Raji (cell line): ENCODE data around the gene RNF112.

Experiments used
- POLR2A ChIP-seq: IDR thresholded peaks from 2 replicates; pipeline ENCODE4 v1.6.1; 2011; ENCODE audit warnings: low read depth, low read length, control low read depth; ENCODE audit not compliant: insufficient read depth

Gene RNF112

DNA sequence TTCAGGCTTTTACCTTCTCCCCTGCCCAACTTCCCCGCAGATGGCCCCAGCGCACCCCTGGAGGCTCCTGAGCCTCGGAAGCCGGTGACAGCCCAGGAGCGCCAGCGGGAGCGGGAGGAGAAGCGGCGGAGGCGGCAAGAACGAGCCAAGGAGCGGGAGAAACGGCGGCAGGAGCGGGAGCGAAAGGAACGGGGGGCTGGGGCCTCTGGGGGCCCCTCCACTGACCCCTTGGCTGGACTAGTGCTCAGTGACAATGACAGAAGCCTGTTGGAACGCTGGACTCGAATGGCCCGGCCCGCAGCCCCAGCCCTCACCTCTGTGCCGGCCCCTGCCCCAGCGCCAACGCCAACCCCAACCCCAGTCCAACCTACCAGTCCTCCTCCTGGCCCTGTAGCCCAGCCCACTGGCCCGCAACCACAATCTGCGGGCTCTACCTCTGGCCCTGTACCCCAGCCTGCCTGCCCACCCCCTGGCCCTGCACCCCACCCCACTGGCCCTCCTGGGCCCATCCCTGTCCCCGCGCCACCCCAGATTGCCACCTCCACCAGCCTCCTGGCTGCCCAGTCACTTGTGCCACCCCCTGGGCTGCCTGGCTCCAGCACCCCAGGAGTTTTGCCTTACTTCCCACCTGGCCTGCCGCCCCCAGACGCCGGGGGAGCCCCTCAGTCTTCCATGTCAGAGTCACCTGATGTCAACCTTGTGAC lies 29.1 kb upstream of the RNF112 start:
- TF ChIP-seq POLR2A = no peak

DNA sequence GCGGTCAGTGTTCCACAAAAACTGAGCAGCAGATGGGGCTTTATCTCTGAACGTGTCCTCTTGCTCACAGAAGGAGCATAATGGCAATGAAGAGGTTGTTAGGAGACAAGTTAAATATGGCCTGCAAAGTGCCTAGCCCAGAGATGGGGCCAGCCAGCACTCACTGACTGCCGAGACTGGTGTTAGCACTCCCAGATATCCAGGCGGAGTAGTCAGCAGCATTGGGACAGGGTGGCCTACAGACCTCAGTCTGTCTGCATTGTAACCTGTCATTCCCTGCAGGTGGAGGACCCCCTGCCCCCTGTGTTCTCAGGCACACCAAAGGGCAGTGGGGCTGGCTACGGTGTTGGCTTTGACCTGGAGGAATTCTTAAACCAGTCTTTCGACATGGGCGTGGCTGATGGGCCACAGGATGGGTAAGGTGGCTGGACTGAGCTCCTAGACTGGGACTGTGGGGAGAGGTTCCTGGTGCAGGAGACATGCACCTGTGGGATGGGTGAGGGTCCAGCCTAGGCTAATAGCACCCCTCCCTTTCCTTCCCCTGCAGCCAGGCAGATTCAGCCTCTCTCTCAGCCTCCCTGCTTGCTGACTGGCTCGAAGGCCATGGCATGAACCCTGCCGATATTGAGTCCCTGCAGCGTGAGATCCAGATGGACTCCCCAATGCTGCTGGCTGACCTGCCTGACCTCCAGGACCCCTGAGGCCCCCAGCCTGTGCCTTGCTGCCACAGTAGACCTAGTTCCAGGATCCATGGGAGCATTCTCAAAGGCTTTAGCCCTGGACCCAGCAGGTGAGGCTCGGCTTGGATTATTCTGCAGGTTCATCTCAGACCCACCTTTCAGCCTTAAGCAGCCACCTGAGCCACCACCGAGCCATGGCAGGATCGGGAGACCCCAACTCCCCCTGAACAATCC lies 28.2 kb upstream of the RNF112 start:
- no peak for TF ChIP-seq POLR2A

DNA sequence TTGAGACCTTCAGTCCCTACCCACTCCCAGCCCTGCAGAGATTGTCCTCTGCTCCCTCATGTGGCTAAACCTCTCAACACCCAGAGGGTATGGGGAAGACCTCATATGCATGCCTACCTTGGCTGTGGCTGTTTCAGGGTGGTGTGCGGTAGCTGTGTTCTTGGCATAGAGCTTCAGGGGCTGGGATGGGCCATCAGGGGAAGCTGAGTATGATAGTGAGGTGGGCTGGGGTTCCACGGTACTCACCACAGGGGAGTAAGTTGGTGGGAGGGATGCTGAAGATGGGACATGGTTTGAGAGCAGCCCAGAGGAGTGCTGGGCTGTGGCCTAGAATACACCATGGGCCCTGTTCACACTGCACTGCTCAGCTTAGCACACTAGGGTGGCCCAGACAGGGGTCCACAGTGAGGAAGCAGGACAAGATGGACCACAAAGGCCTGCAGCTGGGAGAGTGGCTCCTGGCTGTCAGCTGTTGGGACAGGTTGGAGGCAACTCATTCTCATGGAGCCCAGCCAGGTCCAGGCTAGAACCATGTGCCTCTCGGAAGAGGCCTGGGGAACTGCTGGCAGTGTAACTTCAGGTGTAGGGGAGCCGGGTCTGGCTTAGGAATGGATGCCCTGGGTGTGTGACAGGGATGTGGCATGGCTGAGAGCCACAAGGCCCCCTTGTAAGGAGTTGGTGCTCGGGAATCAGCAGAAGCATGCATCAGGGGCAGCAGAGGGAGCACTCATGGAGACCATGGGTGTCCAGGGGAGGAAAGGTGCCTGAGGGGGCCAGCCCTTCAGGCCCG lies 27.2 kb upstream of the RNF112 start:
- TF ChIP-seq POLR2A = no peak

DNA sequence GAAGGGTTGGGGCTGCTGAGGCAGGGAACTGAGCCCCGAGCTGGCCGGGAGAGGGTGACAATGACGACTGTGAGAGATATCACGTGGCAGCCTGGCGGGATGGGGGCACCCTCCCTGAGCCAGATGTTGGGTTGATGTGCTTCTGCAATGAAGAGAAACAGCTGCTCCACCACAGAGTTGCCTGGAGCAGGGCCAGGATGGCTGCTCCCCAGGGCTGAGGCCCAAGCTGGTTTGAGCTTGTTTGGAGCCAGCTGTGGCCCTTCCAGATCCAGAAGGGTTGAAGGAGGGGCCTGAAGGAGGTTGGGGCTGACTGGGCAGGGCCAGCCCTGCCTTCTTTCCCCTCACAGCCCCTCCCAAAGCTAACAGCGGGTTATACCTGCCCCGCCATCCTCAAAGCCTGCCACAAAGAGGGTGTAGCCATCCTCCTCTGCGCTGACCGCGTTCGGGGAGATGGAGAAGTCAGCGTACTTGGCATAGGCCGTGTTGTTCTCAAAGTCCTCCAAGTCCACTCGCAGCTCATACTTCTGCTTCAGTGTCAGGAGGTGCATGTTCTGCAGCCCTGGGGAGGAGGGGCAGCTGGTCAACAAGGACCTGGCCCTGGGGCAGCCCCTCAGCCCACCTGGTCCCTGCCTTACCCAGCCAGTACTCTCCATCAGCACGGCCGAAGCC lies 26.2 kb upstream of the RNF112 start:
- TF ChIP-seq POLR2A = no peak

DNA sequence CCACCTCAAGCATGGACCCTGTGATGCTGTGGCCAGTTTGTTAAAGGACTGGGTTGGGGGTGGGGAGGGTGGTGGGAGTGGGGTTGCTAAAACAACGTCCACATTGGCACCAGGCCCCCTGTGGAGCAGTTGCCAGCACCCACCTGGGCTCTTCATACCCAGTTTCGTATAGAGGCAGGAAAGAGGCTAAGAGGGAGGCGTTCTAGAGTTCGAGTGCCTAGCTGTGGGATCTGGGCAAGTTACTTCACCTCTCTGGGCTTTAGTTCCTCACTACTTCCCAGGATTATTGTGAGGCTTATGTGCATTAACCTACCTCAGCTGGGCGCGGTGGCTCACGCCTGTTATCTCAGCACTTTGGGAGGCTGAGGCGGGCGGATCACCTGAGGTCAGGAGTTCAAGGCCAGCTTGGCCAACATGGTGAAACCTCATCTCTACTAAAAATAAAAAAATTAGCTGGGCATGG lies 25.5 kb upstream of the RNF112 start:
- no peak for TF ChIP-seq POLR2A

- TF ChIP-seq POLR2A = no peak
Observed at GRCh38 chr17:19386051-19386929, 24.7 kb upstream of the RNF112 start.

DNA sequence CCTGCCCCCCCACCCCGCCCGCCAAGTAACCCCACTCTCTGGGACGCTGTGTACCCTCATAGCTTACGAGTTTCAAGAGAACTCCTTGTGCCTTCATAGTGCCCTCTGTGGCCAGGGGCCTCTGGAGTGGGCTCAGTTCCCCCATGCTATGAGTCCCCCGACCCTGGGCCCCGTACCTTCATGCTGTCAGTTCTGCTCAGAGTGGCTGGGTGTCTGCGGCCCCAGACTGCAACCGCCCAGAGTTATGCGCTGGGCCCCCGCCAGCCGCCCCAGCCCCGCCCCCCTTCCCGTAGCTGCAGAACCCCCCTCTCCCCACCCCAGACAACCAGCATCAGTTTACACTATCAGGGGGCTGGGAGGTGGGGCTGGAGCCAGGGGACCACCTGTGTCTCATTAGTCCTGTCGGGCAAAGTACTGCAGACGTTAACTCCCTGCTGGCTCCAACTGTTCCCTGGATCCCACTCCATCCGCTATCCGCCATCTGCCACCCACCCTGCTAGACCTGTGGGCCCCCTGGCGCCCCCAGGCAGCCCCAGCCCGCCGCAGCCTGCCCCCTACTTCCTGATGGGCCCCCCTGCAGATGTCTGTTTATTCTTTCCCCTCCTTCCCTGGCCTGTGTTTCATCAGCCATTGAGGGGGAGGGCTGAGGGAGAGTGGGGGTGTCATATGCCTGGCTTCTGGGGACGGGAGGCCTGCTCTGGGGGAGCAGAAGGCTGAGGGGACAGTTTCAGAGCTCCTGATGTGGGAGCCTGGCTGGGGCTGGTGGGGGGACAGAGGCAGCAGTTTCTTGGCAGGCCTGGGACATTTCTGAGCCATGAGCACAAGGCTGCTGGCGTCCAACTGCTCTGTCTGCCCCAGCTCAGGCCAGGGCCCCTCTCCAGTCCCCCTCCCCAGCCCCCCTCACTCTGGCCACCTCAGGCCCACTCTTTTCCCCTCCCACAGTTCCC lies 23.8 kb upstream of the RNF112 start, which contains the start of gene MFAP4:
MFAP4 (minus strand) TSS at position 217 of the 947 bp plus-strand sequence; CDS start at position 182, 35 bp downstream.
- TF ChIP-seq POLR2A = no peak

DNA sequence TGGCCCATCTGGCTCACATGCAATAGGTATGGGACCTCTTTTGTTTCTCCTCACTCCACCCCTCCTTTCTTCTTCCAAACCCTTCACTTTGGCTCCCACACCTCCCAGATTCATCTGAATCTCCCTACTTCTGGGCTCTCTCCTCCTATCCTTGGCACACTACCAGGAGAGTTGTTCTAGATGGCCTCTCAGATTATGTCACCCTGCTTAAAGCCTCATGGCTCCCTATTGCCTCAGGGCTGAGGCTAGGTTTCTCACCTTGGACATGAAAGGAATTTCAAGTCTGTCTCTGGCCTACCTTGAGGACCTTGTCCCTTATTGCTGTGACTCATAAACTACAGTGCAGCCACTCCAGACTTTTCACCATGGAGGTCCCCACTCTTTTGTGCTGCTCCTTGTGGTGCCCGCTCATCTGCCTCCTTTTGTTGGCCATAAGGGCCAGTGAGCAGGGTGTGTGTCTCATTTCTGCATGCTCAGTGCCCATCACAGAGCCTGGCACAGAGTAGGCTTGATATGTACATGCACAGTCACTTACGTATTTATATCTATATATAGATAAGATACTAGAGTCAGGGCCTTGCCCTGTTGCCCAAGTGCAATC lies 23.0 kb upstream of the RNF112 start:
- TF ChIP-seq POLR2A = no peak

- no peak for TF ChIP-seq POLR2A
Observed at GRCh38 chr17:19388791-19389785, 21.9 kb upstream of the RNF112 start.

GRCh38 chr17:19390951-19391350 lies 20.1 kb upstream of the RNF112 start:
- TF ChIP-seq POLR2A = no peak

GRCh38 chr17:19391432-19391831 lies 19.6 kb upstream of the RNF112 start:
- TF ChIP-seq POLR2A = no peak

GRCh38 chr17:19392303-19392702 lies 18.7 kb upstream of the RNF112 start:
- no peak for TF ChIP-seq POLR2A
